HepG2 (cell line): ENCODE data around the gene JMJD1C. TPM values are rescaled to one million over a fixed set of nuclear protein-coding genes. Genes with fewer than 3 reads are reported as not detected.

Experiments used
- ATAC-seq: fragments of 200-7000 bp; cut with Tn5 transposase; 3 replicates; pipeline ENCODE4 v1.9.1; 2020; ENCODE audit warnings: mild to moderate bottlenecking, moderate library complexity
- BruUV-seq: library from RNA; stranded (reverse); fragments of 400-500 nt; replicated peaks from 2 replicates; lab custom pipeline; 2021; lab: Mats Ljungman, UMichigan
- CTCF ChIA-PET: fragments of 300-600 bp; formaldehyde crosslinking; extraction: SDS; loops from one replicate; lab custom pipeline; 2021; ENCODE audit warnings: low total read pairs, inconsistent platforms, low intra/inter-chr PET ratio; lab: Yijun Ruan, JAX
- POLR2A ChIA-PET: fragments of 350-600 bp; sonication (Branson Sonifier 250); formaldehyde crosslinking; loops from one replicate; lab custom pipeline; 2020; ENCODE audit warnings: antibody characterized with exemption, inconsistent platforms; lab: Yijun Ruan, JAX
- DNase-seq: peaks from one replicate; pipeline ENCODE4 v3.0.0-alpha.2; 2015; ENCODE audit warnings: low spot score
- FAIRE-seq: peaks from 3 replicates; lab custom pipeline; 2011; peaks lifted over from hg19 to GRCh38; lab: Jason Lieb, UNC
- H2AFZ ChIP-seq: one replicate; pipeline ENCODE4 v1.6.1; 2011; ENCODE audit warnings: low read length, inconsistent platforms
- H3K27ac ChIP-seq: fragments of 300-600 bp; 3 replicates; pipeline ENCODE4 v1.8.0; 2011; ENCODE audit warnings: mixed run types, mild to moderate bottlenecking, mixed read lengths, low read length, inconsistent platforms; ENCODE audit not compliant: insufficient read depth; ENCODE audit errors: extremely low read length
- H3K27me3 ChIP-seq, 2 experiments: fragments of 200-600 bp in 1 of 2; 2 replicates in 1 of 2; 3 replicates in 1 of 2; pipeline versions ENCODE4 v1.6.0 to v1.8.0; 2011; ENCODE audit warnings: low read length in 2 of 2, mild to moderate bottlenecking in 2 of 2, moderate library complexity in 2 of 2, inconsistent platforms in 1 of 2; ENCODE audit not compliant: insufficient read depth in 2 of 2, control insufficient read depth in 1 of 2
- H3K36me3 ChIP-seq, 2 experiments: fragments of 200-600 bp in 1 of 2; replicated peaks in 1 of 2; 2 replicates in 1 of 2; 3 replicates in 1 of 2; pipeline versions ENCODE4 v1.5.1 to v1.8.0; 2011; ENCODE audit warnings: low read length in 2 of 2, inconsistent platforms in 1 of 2; ENCODE audit not compliant: insufficient read depth in 2 of 2, control insufficient read depth in 1 of 2
- H3K4me1 ChIP-seq: 2 replicates; pipeline ENCODE4 v1.5.1; 2012; ENCODE audit warnings: low read length, inconsistent platforms; ENCODE audit not compliant: insufficient read depth
- H3K4me2 ChIP-seq: 2 replicates; pipeline ENCODE4 v1.6.0; 2011; ENCODE audit warnings: low read depth, low read length, inconsistent platforms
- H3K4me3 ChIP-seq, 3 experiments: fragments of 200-600 bp in 1 of 3; sonication (generic), shearing (Covaris generic) in 1 of 3; replicated peaks in 1 of 3; 2 replicates each; pipeline ENCODE4 v1.5.1; 2011 to 2016; ENCODE audit warnings: low read length in 3 of 3, inconsistent platforms in 2 of 3, low read depth in 2 of 3, mild to moderate bottlenecking in 2 of 3, control low read depth in 1 of 3, mixed read lengths in 1 of 3; ENCODE audit not compliant: insufficient read depth in 1 of 3
- H3K79me2 ChIP-seq: one replicate; pipeline ENCODE4 v1.6.1; 2011; ENCODE audit warnings: low read length, inconsistent platforms; ENCODE audit not compliant: insufficient read depth
- H3K9ac ChIP-seq: 2 replicates; pipeline ENCODE4 v1.6.0; 2011; ENCODE audit warnings: mild to moderate bottlenecking, low read depth, low read length, inconsistent platforms; ENCODE audit not compliant: insufficient read depth
- H3K9me3 ChIP-seq: 2 replicates; pipeline ENCODE4 v1.5.1; 2012; ENCODE audit warnings: mild to moderate bottlenecking, low read length
- H4K20me1 ChIP-seq: 2 replicates; pipeline ENCODE4 v1.6.0; 2011; ENCODE audit warnings: inconsistent platforms, mild to moderate bottlenecking, low read length, moderate library complexity; ENCODE audit not compliant: insufficient read depth
- CENPX ChIP-seq: sonication (generic); formaldehyde crosslinking; IDR thresholded peaks from 2 replicates; pipeline ENCODE4 v1.9.0; 2021; ENCODE audit warnings: mild to moderate bottlenecking, missing genetic modification reagents, moderate library complexity
- MAX ChIP-seq: IDR thresholded peaks from 2 replicates; pipeline ENCODE4 v1.6.1; 2012; ENCODE audit warnings: inconsistent platforms
- NFE2L2 ChIP-seq: fragments of 150-350 bp; IDR thresholded peaks from 2 replicates; pipeline ENCODE4 v1.6.1; 2014; ENCODE audit warnings: low read length
- NR0B2 ChIP-seq: sonication (generic); formaldehyde crosslinking; IDR thresholded peaks from 2 replicates; pipeline ENCODE4 v1.4.0; 2020; ENCODE audit warnings: mild to moderate bottlenecking, missing genetic modification reagents
- PCBP2 ChIP-seq: fragments of 200-400 bp; formaldehyde crosslinking; optimal IDR thresholded peaks from 2 replicates; pipeline ENCODE3; 2018; ENCODE audit warnings: low read length, low read depth; ENCODE audit not compliant: poor library complexity, severe bottlenecking
- SRSF4 ChIP-seq: fragments of 200-400 bp; formaldehyde crosslinking; IDR thresholded peaks from one replicate; pipeline ENCODE4 v1.6.1; 2018; ENCODE audit warnings: mild to moderate bottlenecking, low read depth, low read length, moderate library complexity; ENCODE audit not compliant: poor library complexity, severe bottlenecking
- ZBTB38 ChIP-seq: sonication (generic); formaldehyde crosslinking; IDR thresholded peaks from 2 replicates; pipeline ENCODE4 v1.5.1; 2020; ENCODE audit warnings: mild to moderate bottlenecking, missing genetic modification reagents
- ZFP90 ChIP-seq: sonication (generic); formaldehyde crosslinking; IDR thresholded peaks from 2 replicates; pipeline ENCODE4 v1.8.0; 2022; ENCODE audit warnings: missing genetic modification reagents, mild to moderate bottlenecking, inconsistent platforms, borderline replicate concordance
- ZMYM3 ChIP-seq: sonication (generic); formaldehyde crosslinking; IDR thresholded peaks from 2 replicates; pipeline ENCODE4 v1.5.1; 2020; ENCODE audit warnings: mild to moderate bottlenecking, missing genetic modification reagents
- ZNF264 ChIP-seq: sonication (generic); formaldehyde crosslinking; IDR thresholded peaks from 2 replicates; pipeline ENCODE4 v1.4.0; 2020; ENCODE audit warnings: missing genetic modification reagents
- ZNF484 ChIP-seq: sonication (generic); formaldehyde crosslinking; IDR thresholded peaks from 2 replicates; pipeline ENCODE4 v1.5.1; 2020; ENCODE audit warnings: mild to moderate bottlenecking, low read depth, missing genetic modification reagents, borderline replicate concordance
- ZNF746 ChIP-seq: sonication (generic); formaldehyde crosslinking; IDR thresholded peaks from 2 replicates; pipeline ENCODE4 v1.8.0; 2022; ENCODE audit warnings: mild to moderate bottlenecking, missing genetic modification reagents
- ZNF770 ChIP-seq: sonication (generic); formaldehyde crosslinking; IDR thresholded peaks from 2 replicates; pipeline ENCODE4 v1.5.0; 2020; ENCODE audit warnings: mild to moderate bottlenecking, missing genetic modification reagents
- WGBS: methylation state at CpG from one replicate; pipeline ENCODE4 v1.1.6; 2017; ENCODE audit warnings: low lambda C conversion rate; 5-methylcytosine and 5-hydroxymethylcytosine counted together
- in situ Hi-C: cut with HindIII; loops from 2 replicates; pipeline ENCODE4 v1.10.0; 2017; ENCODE audit warnings: low pct_unique_long_range_greater_than_20kb; ENCODE audit not compliant: extremely low pct_ligation_motif_present
- intact Hi-C: fragments of 100-400 bp; cut with micrococcal nuclease; formaldehyde crosslinking; loops from one replicate; pipeline ENCODE4 v1.10.0; 2022; ENCODE audit not compliant: unreplicated experiment
- polyA plus RNA-seq, 8 experiments: library from polyadenylated mRNA; depleted of rRNA in 3 of 8; stranded (reverse) in 7 of 8; unstranded in 1 of 8; fragments of >200 nt; fragmentation: Illumina TruSeq in 4 of 8; extraction: Trizol in 4 of 8; gene quantifications; 2 replicates each; pipeline versions ENCODE4 v1.2.1 to v1.2.3, GENCODE V29; 2011 to 2016; ENCODE audit warnings: low read depth in 4 of 8, missing spikeins in 1 of 8, mixed read lengths in 1 of 8; ENCODE audit not compliant: insufficient read depth in 1 of 8
- total RNA-seq, 5 experiments: library from RNA; depleted of rRNA; stranded (reverse); fragments of >200 nt; fragmentation: Illumina TruSeq; extraction: Trizol; gene quantifications; 2 replicates each; pipeline ENCODE4 v1.2.3, GENCODE V29; 2016; ENCODE audit warnings: low read depth in 1 of 5

Gene JMJD1C
- total and polyA plus RNA-seq, 2 of the 13 experiments (the other 11 are each of a cell fraction or from before 2014, with no cell fraction given) = 42.3 to 42.7 TPM

GRCh38 chr10:63390521-63390920, 75.3 kb downstream of the JMJD1C start:
- no peaks in the 10 kb centered on the region for H3K4me1 ChIP-seq
- 100% methylated on average over 1 of the region's 1 CpG for WGBS
- in situ Hi-C loops (no loop called here), intact Hi-C loops (no loop called here)
- TF ChIP-seq NR0B2 (CRISPR knock-in tag) (no peak), NFE2L2 (no peak), ZBTB38 (CRISPR knock-in tag) (no peak), ZMYM3 (CRISPR knock-in tag) (no peak), ZNF770 (CRISPR knock-in tag) (no peak), SRSF4 (no peak), ZNF746 (CRISPR knock-in tag) (no peak), MAX (no peak), ZNF484 (CRISPR knock-in tag) (no peak), ZFP90 (CRISPR knock-in tag) (no peak), CENPX (CRISPR knock-in tag) (no peak), PCBP2 (no peak), ZNF264 (CRISPR knock-in tag) (no peak)
- H4K20me1 ChIP-seq = 0 out of 2 replicates have a peak, but pooled peaks cover 3% of the 10 kb centered on the region
- H3K27ac ChIP-seq = no peak overlapping the region
- H3K4me2 ChIP-seq = no peak overlapping the region
- ATAC-seq (no peak), FAIRE-seq (no peak), DNase-seq (no peak)
- no peak overlapping the region for H3K4me3 ChIP-seq
- no peaks in the 10 kb centered on the region for H3K27me3 ChIP-seq
- H2AFZ ChIP-seq = no peak overlapping the region
- no peak overlapping the region for H3K9ac ChIP-seq
- H3K36me3 ChIP-seq = 0 out of 5 replicates have a peak, but pooled peaks cover 0 to 4% of the 10 kb centered on the region in 2 experiments
- POLR2A ChIA-PET = no interaction called here
- H3K79me2 ChIP-seq = peaks cover 76% of the 10 kb centered on the region
- BruUV-seq = no TSS peak
- no peaks in the 10 kb centered on the region for H3K9me3 ChIP-seq
- CTCF ChIA-PET = no interaction called here
